H1 (cell line): ENCODE data around the gene RELA.

Experiments used
- BACH1 ChIP-seq: IDR thresholded peaks from 2 replicates; pipeline ENCODE4 v1.6.1; 2012; ENCODE audit warnings: low read length, improper control_type of control experiment
- BRCA1 ChIP-seq: IDR thresholded peaks from 2 replicates; pipeline ENCODE4 v1.6.1; 2012; ENCODE audit warnings: low read depth, low read length, improper control_type of control experiment
- CHD2 ChIP-seq: IDR thresholded peaks from 2 replicates; pipeline ENCODE4 v1.6.1; 2012; ENCODE audit warnings: low read length, improper control_type of control experiment
- JUND ChIP-seq: IDR thresholded peaks from 2 replicates; pipeline ENCODE4 v1.6.1; 2011; ENCODE audit warnings: mild to moderate bottlenecking, improper control_type of control experiment, low read length
- KDM1A ChIP-seq: fragments of 200-600, 300-600 bp; sonication (generic); IDR thresholded peaks from 2 replicates; pipeline ENCODE4 v1.7.1; 2016; ENCODE audit warnings: mild to moderate bottlenecking, low read length, borderline replicate concordance
- POLR2A ChIP-seq, 2 experiments: IDR thresholded peaks; 1 replicate in 1 of 2; 2 replicates in 1 of 2; pipeline ENCODE4 v1.6.1; 2011; ENCODE audit warnings: low read depth in 2 of 2, low read length in 2 of 2, mild to moderate bottlenecking in 2 of 2; ENCODE audit errors: control extremely low read depth in 1 of 2
- POLR2AphosphoS5 ChIP-seq: IDR thresholded peaks from 2 replicates; pipeline ENCODE4 v1.6.1; 2011; ENCODE audit warnings: low read depth, low read length
- SIN3A ChIP-seq, 2 experiments: IDR thresholded peaks in 1 of 2; conservative IDR thresholded peaks in 1 of 2; 2 replicates each; pipeline ENCODE4 v1.6.1; 2011 to 2012; ENCODE audit warnings: low read length in 2 of 2, improper control_type of control experiment in 1 of 2, low read depth in 1 of 2, mild to moderate bottlenecking in 1 of 2
- SP4 ChIP-seq: IDR thresholded peaks from 2 replicates; pipeline ENCODE4 v1.6.1; 2012; ENCODE audit warnings: low read length, inconsistent platforms
- TAF7 ChIP-seq: optimal IDR thresholded peaks from 2 replicates; pipeline ENCODE3; 2011; ENCODE audit warnings: low read depth, mild to moderate bottlenecking, inconsistent platforms, low read length, moderate library complexity, borderline replicate concordance
- TF ChIP-seq, protein P1 (sequence below), 3 experiments: IDR thresholded peaks; 1 replicate in 2 of 3; 2 replicates in 1 of 3; pipeline versions ENCODE4 v1.5.1 to v1.6.1; 2011; ENCODE audit warnings: low read length in 3 of 3, mild to moderate bottlenecking in 3 of 3, inconsistent platforms in 2 of 3, low read depth in 1 of 3, moderate library complexity in 1 of 3; ENCODE audit not compliant: insufficient read depth in 1 of 3; ENCODE audit errors: control extremely low read depth in 1 of 3
- TF ChIP-seq, protein P2 (sequence below): IDR thresholded peaks from 2 replicates; pipeline ENCODE4 v1.6.1; 2012; ENCODE audit warnings: inconsistent platforms

DNA sequence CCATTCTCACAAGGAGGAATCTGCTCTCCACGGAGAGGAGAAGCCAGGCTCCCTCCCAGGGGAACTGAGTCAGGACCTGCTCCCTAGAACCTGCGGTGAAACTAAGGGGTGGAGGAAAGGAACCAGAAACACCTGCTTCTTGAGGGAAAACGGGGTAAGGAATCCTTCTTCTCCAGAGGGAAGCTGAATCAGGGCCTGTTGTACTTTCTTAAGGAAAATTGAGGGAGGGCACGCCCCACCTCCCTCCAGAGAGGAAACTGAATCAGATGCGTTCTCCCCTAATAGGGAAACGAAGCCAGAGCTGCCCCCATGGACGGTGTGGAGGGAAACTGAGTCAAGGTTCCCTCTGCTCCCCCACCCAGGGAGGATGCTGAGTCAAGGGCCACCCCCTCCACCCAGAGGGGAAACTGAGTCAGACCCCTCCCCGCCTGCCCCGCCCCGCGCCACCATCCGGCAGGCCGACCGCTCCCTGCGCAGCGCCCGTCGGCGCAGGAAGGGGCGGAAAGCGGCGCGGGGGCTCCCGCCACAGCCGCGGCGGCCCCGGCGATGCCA, 393 bp downstream of the RELA start:
- TF ChIP-seq CHD2 (no peak), KDM1A (no peak), BACH1 (no peak), POLR2AphosphoS5 (no peak), SIN3A (conservative IDR thresholded peaks at IDR 0.05 in 1 of 2, IDR thresholded peaks at IDR 0.05 in 1 of 2; ENCODE audit: low read depth in 1 of 2, low read length in 2 of 2) (no peak; a peak in 1 of 4 replicates), POLR2A (IDR thresholded peaks at IDR 0.05; ENCODE audit: control extremely low read depth in 1 of 2, low read depth in 2 of 2, low read length in 2 of 2) (no peak), TAF7 (no peak), SP4 (no peak), BRCA1 (no peak), JUND (no peak)
- TF ChIP-seq, protein P1, sequence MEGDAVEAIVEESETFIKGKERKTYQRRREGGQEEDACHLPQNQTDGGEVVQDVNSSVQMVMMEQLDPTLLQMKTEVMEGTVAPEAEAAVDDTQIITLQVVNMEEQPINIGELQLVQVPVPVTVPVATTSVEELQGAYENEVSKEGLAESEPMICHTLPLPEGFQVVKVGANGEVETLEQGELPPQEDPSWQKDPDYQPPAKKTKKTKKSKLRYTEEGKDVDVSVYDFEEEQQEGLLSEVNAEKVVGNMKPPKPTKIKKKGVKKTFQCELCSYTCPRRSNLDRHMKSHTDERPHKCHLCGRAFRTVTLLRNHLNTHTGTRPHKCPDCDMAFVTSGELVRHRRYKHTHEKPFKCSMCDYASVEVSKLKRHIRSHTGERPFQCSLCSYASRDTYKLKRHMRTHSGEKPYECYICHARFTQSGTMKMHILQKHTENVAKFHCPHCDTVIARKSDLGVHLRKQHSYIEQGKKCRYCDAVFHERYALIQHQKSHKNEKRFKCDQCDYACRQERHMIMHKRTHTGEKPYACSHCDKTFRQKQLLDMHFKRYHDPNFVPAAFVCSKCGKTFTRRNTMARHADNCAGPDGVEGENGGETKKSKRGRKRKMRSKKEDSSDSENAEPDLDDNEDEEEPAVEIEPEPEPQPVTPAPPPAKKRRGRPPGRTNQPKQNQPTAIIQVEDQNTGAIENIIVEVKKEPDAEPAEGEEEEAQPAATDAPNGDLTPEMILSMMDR (IDR thresholded peaks at IDR 0.05; ENCODE audit: control extremely low read depth in 1 of 3, insufficient read depth in 1 of 3, low read depth in 1 of 3, low read length in 3 of 3), result no peak
- TF ChIP-seq, protein P2, sequence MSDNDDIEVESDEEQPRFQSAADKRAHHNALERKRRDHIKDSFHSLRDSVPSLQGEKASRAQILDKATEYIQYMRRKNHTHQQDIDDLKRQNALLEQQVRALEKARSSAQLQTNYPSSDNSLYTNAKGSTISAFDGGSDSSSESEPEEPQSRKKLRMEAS, result no peak
